HTERT RPE-1 (cell line): ENCODE results near the gene EEF1E1.
"Not testable (repeated sequence)": the region's sequence is repeated elsewhere in the genome, so short reads cannot be mapped to it uniquely, and the experiment has no call there.

Experiments
- in situ Hi-C: fragments of 300-500 bp; cut with MboI; formaldehyde crosslinking; loops from 4 replicates; pipeline ENCODE4 v1.14.3; 2020; ENCODE audit warnings: low sequenced_read_pairs

EEF1E1 gene

GRCh38 chr6:8064638-8065518 is 37.5 kb downstream of the EEF1E1 start:
- in situ Hi-C loops, result no loop called here

- in situ Hi-C loops, result no loop called here
Measured at GRCh38 chr6:8063761-8064637, 38.3 kb downstream of the EEF1E1 start, which contains the start of gene BLOC1S5. Gene BLOC1S5, minus strand, starts transcription at chr6:8064389. Its CDS starts 13 bp downstream, at chr6:8064376.

- in situ Hi-C loops, result no loop called here
Measured at GRCh38 chr6:8061736-8062135, 40.6 kb downstream of the EEF1E1 start.

- in situ Hi-C loops, result no loop called here
Measured at GRCh38 chr6:8060346-8060745, 42.0 kb downstream of the EEF1E1 start.

GRCh38 chr6:8059129-8059528 is 43.2 kb downstream of the EEF1E1 start:
- in situ Hi-C loops, result no loop called here

- in situ Hi-C loops, result no loop called here
Measured at GRCh38 chr6:8057793-8058192, 44.6 kb downstream of the EEF1E1 start.

GRCh38 chr6:8057263-8057662 is 45.1 kb downstream of the EEF1E1 start:
- in situ Hi-C loops, result no loop called here

- in situ Hi-C loops, result no loop called here
Measured at GRCh38 chr6:8054276-8054675, 48.1 kb downstream of the EEF1E1 start.

GRCh38 chr6:8047541-8048292 is 54.6 kb downstream of the EEF1E1 start:
- in situ Hi-C loops, result no loop called here

- in situ Hi-C loops, result not testable (repeated sequence)
Measured at GRCh38 chr6:8045769-8046168, 56.6 kb downstream of the EEF1E1 start.

- in situ Hi-C loops, result no loop called here
Measured at GRCh38 chr6:8043221-8043620, 59.1 kb downstream of the EEF1E1 start.

GRCh38 chr6:8041913-8042583 is 60.3 kb downstream of the EEF1E1 start:
- in situ Hi-C loops, result no loop called here

GRCh38 chr6:8034107-8034506 is 68.2 kb downstream of the EEF1E1 start:
- in situ Hi-C loops, result not testable (repeated sequence)

- in situ Hi-C loops, result no loop called here
Measured at GRCh38 chr6:8030920-8031319, 71.4 kb downstream of the EEF1E1 start.
